T-cell (primary cell): ENCODE results near the gene ZC3H7B. TPM values are rescaled to one million over a fixed set of nuclear protein-coding genes. Genes with fewer than 3 reads are reported as not detected.

Experiments used
- ATAC-seq, 4 experiments: fragments of 200-7000 bp in 3 of 4; fragments of 150-1000 bp in 1 of 4; cut with Tn5 transposase; replicated peaks in 1 of 4; 1 replicate in 3 of 4; 2 replicates in 1 of 4; pipeline ENCODE4 v1.10.0; 2021; ENCODE audit warnings: moderate library complexity in 3 of 4, mild to moderate bottlenecking in 2 of 4, moderate number of reproducible peaks in 1 of 4
- CTCF ChIA-PET, 2 donors: fragments of 300-600 bp; sonication (Branson Sonifier 250); formaldehyde crosslinking; loops; one replicate each; lab custom pipeline; 2022; ENCODE audit warnings: antibody characterized with exemption in 2 of 2; lab: Charles Lee
- POLR2A ChIA-PET, 2 donors: fragments of 300-600 bp; sonication (Branson Sonifier 250); formaldehyde crosslinking; loops; one replicate each; lab custom pipeline; 2022; ENCODE audit warnings: antibody characterized with exemption in 2 of 2; lab: Charles Lee
- DNase-seq, 35 experiments: peaks; one replicate each; pipeline versions ENCODE4 v3.0.0 to v3.0.0-alpha.2; 2013 to 2023
- H3K27ac ChIP-seq: one replicate; pipeline ENCODE4 v1.5.1; 2013; ENCODE audit warnings: low read length
- H3K27me3 ChIP-seq, 2 experiments: replicated peaks in 1 of 2; 1 replicate in 1 of 2; 2 replicates in 1 of 2; pipeline versions ENCODE4 v1.6.1 to v1.7.0; 2013; ENCODE audit warnings: low read length in 1 of 2, mixed read lengths in 1 of 2; ENCODE audit not compliant: control insufficient read depth in 2 of 2, insufficient read depth in 2 of 2; ENCODE audit errors: extremely low read depth in 1 of 2
- H3K36me3 ChIP-seq, 2 donors: 1 replicate in 1 of 2; 2 replicates in 1 of 2; pipeline versions ENCODE4 v1.6.1 to v1.7.0; 2013; ENCODE audit warnings: low read length in 1 of 2; ENCODE audit not compliant: control insufficient read depth in 2 of 2, insufficient read depth in 1 of 2; ENCODE audit errors: extremely low read depth in 1 of 2
- H3K4me1 ChIP-seq, 2 experiments: 1 replicate in 1 of 2; 2 replicates in 1 of 2; pipeline versions ENCODE4 v1.6.1 to v1.7.0; 2013; ENCODE audit warnings: low read length in 2 of 2, mixed read lengths in 1 of 2; ENCODE audit not compliant: insufficient read depth in 2 of 2, control insufficient read depth in 1 of 2; ENCODE audit errors: extremely low read depth in 1 of 2
- H3K4me3 ChIP-seq, 2 donors: 1 replicate in 1 of 2; 2 replicates in 1 of 2; pipeline versions ENCODE4 v1.5.1 to v1.7.0; 2013; ENCODE audit warnings: mild to moderate bottlenecking in 2 of 2, low read length in 1 of 2, moderate library complexity in 1 of 2; ENCODE audit not compliant: control insufficient read depth in 1 of 2; ENCODE audit errors: extremely low read depth in 1 of 2
- H3K9me3 ChIP-seq: 2 replicates; pipeline ENCODE4 v1.7.0; 2013
- H3K27ac Mint-ChIP-seq, 2 donors: one replicate each; pipeline ENCODE4 v1.8.0; 2020 to 2021; ENCODE audit warnings: mild to moderate bottlenecking in 2 of 2, mixed read lengths in 2 of 2
- H3K27me3 Mint-ChIP-seq, 2 donors: one replicate each; pipeline ENCODE4 v1.8.0; 2021 to 2022; ENCODE audit warnings: mixed read lengths in 2 of 2
- H3K36me3 Mint-ChIP-seq: one replicate; pipeline ENCODE4 v1.8.0; 2021; ENCODE audit warnings: mixed read lengths
- H3K4me1 Mint-ChIP-seq, 3 donors: one replicate each; pipeline ENCODE4 v1.8.0; 2020 to 2022; ENCODE audit warnings: mixed read lengths in 3 of 3, mild to moderate bottlenecking in 1 of 3
- H3K4me3 Mint-ChIP-seq, 3 donors: one replicate each; pipeline ENCODE4 v1.8.0; 2020 to 2022; ENCODE audit warnings: mild to moderate bottlenecking in 3 of 3, mixed read lengths in 3 of 3, moderate library complexity in 3 of 3
- H3K9me3 Mint-ChIP-seq, 3 donors: one replicate each; pipeline ENCODE4 v1.8.0; 2020 to 2022; ENCODE audit warnings: mixed read lengths in 3 of 3
- WGBS: methylation state at CpG from one replicate; pipeline ENCODE4 v1.1.5; 2013; ENCODE audit warnings: missing lambda C conversion rate; ENCODE audit not compliant: insufficient coverage; 5-methylcytosine and 5-hydroxymethylcytosine counted together
- total RNA-seq, 35 experiments: library from RNA in 6 of 35; stranded (reverse) in 6 of 35; fragments of 120-200 nt in 1 of 35; gene quantifications; one replicate each; pipeline versions ENCODE4 v1.2.1 to v1.2.4 and lab custom pipeline; 2013 to 2026

Gene ZC3H7B
- total RNA-seq, 5 donors from 2014 or later (not counting 1 experiment from before 2014, with no cell fraction given): 38.5 to 50.3 (median 47.9) TPM

DNA sequence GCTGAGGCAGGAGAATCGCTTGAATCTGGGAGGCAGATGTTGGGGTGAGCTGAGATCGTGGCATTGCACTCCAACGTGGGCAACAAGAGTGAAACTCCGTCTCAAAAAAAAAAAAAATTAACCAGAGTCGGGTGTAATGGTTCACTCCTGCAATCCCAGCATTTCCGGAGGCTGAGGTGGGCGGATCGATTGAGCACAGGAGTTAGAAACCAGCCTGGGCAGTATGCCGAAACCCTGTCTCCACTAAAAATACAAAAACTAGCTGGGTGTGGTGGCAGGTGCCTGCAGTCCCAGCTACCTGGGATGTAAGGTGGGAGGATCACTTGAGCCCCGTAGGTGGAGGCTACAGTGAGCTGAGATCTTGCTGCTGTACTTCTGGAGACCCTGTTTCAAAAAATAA is 16.9 kb upstream of the ZC3H7B start:
- Histone ChIP-seq H3K27me3 (no peaks in the 10 kb centered on the region), H3K36me3 (peaks cover 18 to 39% of the 10 kb centered on the region in 2 donors), H3K27ac (peak overlapping the region; percentile 93), H3K4me1 (peaks cover 13 to 38% of the 10 kb centered on the region in 2 experiments), H3K4me3 (no peak overlapping the region), H3K9me3 (no peaks in the 10 kb centered on the region)
- Mint-ChIP-seq H3K4me3 (peak overlapping the region; percentile 89 to 98 (median 96)), H3K27me3 (no peaks in the 10 kb centered on the region), H3K36me3 (peaks cover 15% of the 10 kb centered on the region), H3K4me1 (peaks cover 37 to 48% (median 40%) of the 10 kb centered on the region in 3 donors), H3K9me3 (no peaks in the 10 kb centered on the region), H3K27ac (peak overlapping the region; percentile 88 to 99)
- POLR2A ChIA-PET: interaction anchor here in 1 of 2 donors (0.6 kb wide), 1 partner anchor 8 kb away, joined by 3 read pairs; no protein-coding TSS in a partner anchor
- no peak for ATAC-seq
- 90% methylated on average over 7 of the region's 10 CpGs for WGBS
- no peak for DNase-seq
- CTCF ChIA-PET: interaction anchor here in 1 of 2 donors (0.7 kb wide), 1 partner anchor 10 kb away, joined by 3 read pairs; no protein-coding TSS in a partner anchor

DNA sequence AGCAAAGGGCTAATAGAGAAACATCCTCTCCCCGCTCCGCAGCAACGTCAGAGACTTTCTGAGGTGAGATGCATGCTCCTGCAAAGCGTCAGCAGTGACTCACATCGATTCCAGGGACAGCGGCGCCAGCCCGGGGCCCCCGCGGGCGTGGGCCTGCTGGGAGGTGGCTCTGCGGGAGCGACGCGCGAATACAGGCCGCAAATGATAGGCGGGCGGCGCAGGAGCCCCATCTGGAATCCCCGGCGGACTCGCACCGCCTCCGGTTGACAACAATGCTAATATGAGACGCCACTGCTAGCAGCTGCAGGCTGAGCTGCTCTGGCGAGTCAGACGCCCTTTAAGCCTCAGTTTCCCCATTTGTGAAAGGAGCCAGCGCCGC is 15.9 kb upstream of the ZC3H7B start:
- ATAC-seq (peak; percentile 29 to 58 (median 34)), DNase-seq (peak; percentile 13 to 94 (median 89))
- no peaks in the 10 kb centered on the region for H3K27me3 ChIP-seq
- peak overlapping the region; percentile 93 for H3K27ac ChIP-seq
- H3K9me3 ChIP-seq: no peaks in the 10 kb centered on the region
- Mint-ChIP-seq H3K36me3 (peaks cover 15% of the 10 kb centered on the region), H3K4me1 (peaks cover 36 to 43% (median 40%) of the 10 kb centered on the region in 3 donors), H3K9me3 (no peaks in the 10 kb centered on the region), H3K27me3 (no peaks in the 10 kb centered on the region), H3K27ac (peak overlapping the region; percentile 99), H3K4me3 (peak overlapping the region; percentile 89 to 98 (median 96))
- peaks cover 13 to 38% of the 10 kb centered on the region in 2 experiments for H3K4me1 ChIP-seq
- 0% methylated on average over 26 of the region's 30 CpGs for WGBS
- ChIA-PET POLR2A (interaction anchor here in 1 of 2 donors (1.1 to 1.5 kb wide), 2 partner anchors 96 to 183 kb away, joined by 4 to 9 read pairs; partner anchors contain the start of genes PHF5A and TEF), CTCF (interaction anchor here (0.6 to 1.7 kb wide), 3 partner anchors 16 to 473 kb away, joined by 3 to 9 read pairs (median 7); partner anchors contain the start of gene ZC3H7B (in 1 of the 2))
- peak overlapping the region; percentile 66 to 90 for H3K4me3 ChIP-seq
- peaks cover 18 to 31% of the 10 kb centered on the region in 2 donors for H3K36me3 ChIP-seq

DNA sequence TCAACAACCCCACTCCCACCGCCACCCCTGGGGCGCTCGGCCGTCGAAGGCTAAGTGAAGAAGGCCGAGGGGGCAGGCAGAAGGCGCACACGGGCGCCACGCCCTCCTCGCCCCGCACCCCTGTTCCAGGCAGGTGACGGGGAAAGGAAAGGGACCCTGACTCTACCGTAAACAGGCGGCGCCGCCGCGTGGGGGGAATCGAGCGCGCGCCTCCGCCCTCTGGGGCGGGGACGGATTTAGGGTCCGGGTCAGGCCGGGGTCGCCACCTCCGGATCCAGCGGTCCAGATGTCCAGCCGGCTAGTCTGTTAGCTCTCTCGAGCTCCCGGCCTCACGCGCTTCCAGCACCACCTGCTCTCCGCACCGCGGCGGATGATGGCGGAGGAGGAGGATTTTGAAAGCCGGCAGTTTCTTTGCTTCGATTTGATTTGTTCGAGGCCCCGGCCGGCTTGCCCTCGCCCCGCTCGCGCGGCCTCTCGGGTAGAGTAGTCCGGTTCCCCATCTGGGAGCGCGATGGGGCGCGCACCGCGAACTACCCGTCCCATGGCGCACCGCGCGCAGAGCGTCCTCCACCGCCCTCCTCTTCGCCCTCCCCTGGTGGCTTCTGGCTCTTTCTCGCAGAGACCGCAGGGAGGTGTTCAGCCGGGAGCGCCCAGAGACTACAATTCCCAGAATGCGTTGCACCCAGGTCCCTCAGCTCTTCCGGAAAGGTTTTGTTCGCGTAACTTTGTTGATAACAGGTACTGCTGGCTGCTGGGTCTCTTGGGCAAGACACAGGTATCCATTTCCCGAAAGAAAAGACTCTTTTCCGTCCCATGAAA is 15.3 kb upstream of the ZC3H7B start, which contains the start of gene RANGAP1:
Gene RANGAP1, minus strand, starts transcription at position 368 of the 819 bp plus-strand sequence. CDS start 5,143 bp downstream, outside the sequence.
- H3K27ac Mint-ChIP-seq: peak within 1 kb of the TSS; percentile 99
- ATAC-seq (peak; percentile 89 to 97 (median 94)), DNase-seq (peak; percentile 96 to 100 (median 99))
- H3K9me3 ChIP-seq: no peaks in the 10 kb centered on the region
- peaks cover 31 to 37% (median 34%) of the 10 kb centered on the region in 3 donors for H3K4me1 Mint-ChIP-seq
- no peaks in the 10 kb centered on the region for H3K9me3 Mint-ChIP-seq
- H3K36me3 Mint-ChIP-seq: peaks cover 11% of the 10 kb centered on the region
- H3K4me3 ChIP-seq: peak within 1 kb of the TSS; percentile 66 to 90
- peaks cover 18 to 25% of the 10 kb centered on the region in 2 donors for H3K36me3 ChIP-seq
- H3K27me3 Mint-ChIP-seq: no peaks in the 10 kb centered on the region
- no peaks in the 10 kb centered on the region for H3K27me3 ChIP-seq
- H3K4me3 Mint-ChIP-seq: peak within 1 kb of the TSS; percentile 89 to 98 (median 96)
- peaks cover 13 to 35% of the 10 kb centered on the region in 2 experiments for H3K4me1 ChIP-seq
- H3K27ac ChIP-seq: peak within 1 kb of the TSS; percentile 93
- CTCF ChIA-PET: interaction anchor here (0.5 to 1.7 kb wide), 7 partner anchors 15 to 474 kb away, joined by 3 to 9 read pairs (median 3); partner anchors contain the start of genes TEF (in 1 of the 2) and ZC3H7B (in 1 of the 2)
- POLR2A ChIA-PET: interaction anchor here (0.5 to 1.5 kb wide), 12 partner anchors 12 to 515 kb away, joined by 3 to 10 read pairs (median 4); partner anchors contain the start of genes CCDC134 (in 1 of the 2), PHF5A (in 1 of the 2), ST13 (in 1 of the 2) and TEF (in 1 of the 2)
- under 1% methylated on average over 69 of the region's 77 CpGs for WGBS

- peaks cover 11% of the 10 kb centered on the region for H3K36me3 Mint-ChIP-seq
- ChIA-PET CTCF (interaction anchor here in 1 of 2 donors (0.6 to 1.7 kb wide), 4 partner anchors 15 to 95 kb away, joined by 3 to 9 read pairs (median 3); partner anchors contain the start of genes TEF and ZC3H7B), POLR2A (interaction anchor here (0.5 to 1.5 kb wide), 10 partner anchors 11 to 514 kb away, joined by 3 to 10 read pairs (median 6); partner anchors contain the start of genes CCDC134 (in 1 of the 2), ST13 (in 1 of the 2), TEF (in 1 of the 2) and XPNPEP3 (in 1 of the 2))
- H3K4me3 Mint-ChIP-seq: peak overlapping the region; percentile 89 to 98 (median 96)
- peak overlapping the region; percentile 99 for H3K27ac Mint-ChIP-seq
- no peaks in the 10 kb centered on the region for H3K9me3 Mint-ChIP-seq
- peak overlapping the region; percentile 84 for H3K27ac ChIP-seq
- H3K27me3 ChIP-seq: no peaks in the 10 kb centered on the region
- DNase-seq (peak in 27 of 35 experiments; percentile 20 to 73 (median 47)), ATAC-seq (peak; percentile 7 to 28 (median 14))
- peaks cover 13 to 29% of the 10 kb centered on the region in 2 experiments for H3K4me1 ChIP-seq
- H3K36me3 ChIP-seq: peaks cover 11 to 20% of the 10 kb centered on the region in 2 donors
- H3K27me3 Mint-ChIP-seq: no peaks in the 10 kb centered on the region
- H3K4me3 ChIP-seq: peak overlapping the region; percentile 66 to 89
- H3K9me3 ChIP-seq: no peaks in the 10 kb centered on the region
- WGBS: 0% methylated on average over 8 of the region's 15 CpGs
- H3K4me1 Mint-ChIP-seq: peaks cover 24 to 33% (median 30%) of the 10 kb centered on the region in 3 donors
These were observed 14.7 kb upstream of the ZC3H7B start for GRCh38 chr22:41286639-41287091.

DNA sequence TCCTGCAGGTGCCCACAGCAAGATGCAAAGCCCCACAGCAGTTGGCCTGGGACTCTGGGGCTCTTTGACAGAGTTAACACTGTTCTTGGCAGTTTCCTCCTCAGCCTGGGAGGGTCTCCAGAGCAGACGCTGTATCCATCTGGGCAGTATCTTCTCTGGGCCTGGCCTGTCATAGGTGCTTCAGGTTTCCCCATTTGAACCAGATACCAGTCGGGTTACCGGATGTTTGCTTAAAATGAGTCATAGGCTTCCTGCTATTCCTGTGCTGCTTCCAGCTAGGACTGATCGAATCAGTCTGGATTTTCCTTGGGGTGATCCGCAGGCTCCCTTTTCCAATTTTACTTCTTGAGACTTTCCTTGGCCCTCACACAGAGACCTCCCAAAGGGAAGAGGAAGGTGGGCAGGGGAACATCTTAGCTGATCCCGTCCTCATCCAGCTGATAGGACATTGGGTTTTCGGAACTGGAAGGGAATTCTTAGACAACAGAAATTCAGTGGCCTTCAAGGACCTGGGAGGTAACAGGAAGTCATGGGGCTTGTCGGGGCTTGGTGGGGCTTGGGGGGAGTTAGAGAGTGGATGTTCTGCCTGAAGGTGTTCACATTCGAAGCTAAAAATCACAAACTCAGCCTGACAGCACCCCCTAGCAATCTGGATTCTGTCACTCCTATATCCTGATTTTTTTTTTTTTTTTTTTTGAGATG is 12.9 kb upstream of the ZC3H7B start:
- ATAC-seq: no peak
- H3K27ac ChIP-seq: no peak overlapping the region

More for the DNA sequence above, 12.9 kb upstream of the ZC3H7B start:
- Mint-ChIP-seq H3K27ac (peak overlapping the region; percentile 82 to 86), H3K4me1 (peaks cover 13 to 25% (median 24%) of the 10 kb centered on the region in 3 donors), H3K9me3 (no peaks in the 10 kb centered on the region), H3K27me3 (no peaks in the 10 kb centered on the region), H3K4me3 (peak overlapping the region; percentile 29 to 56 (median 49)), H3K36me3 (peaks cover 3% of the 10 kb centered on the region)
- Histone ChIP-seq H3K4me3 (no peak overlapping the region), H3K4me1 (peaks cover 12 to 25% of the 10 kb centered on the region in 2 experiments), H3K36me3 (peaks cover 0 to 12% of the 10 kb centered on the region in 2 donors), H3K9me3 (no peaks in the 10 kb centered on the region), H3K27me3 (no peaks in the 10 kb centered on the region)
- POLR2A ChIA-PET: interaction anchor here (0.6 to 1.0 kb wide), 3 partner anchors 13 to 72 kb away, joined by 3 to 8 read pairs (median 3); partner anchors contain the start of gene ZC3H7B (in 1 of the 2)
- CTCF ChIA-PET: no interaction called here
- WGBS: 96% methylated on average over 3 of the region's 9 CpGs
- DNase-seq: no peak
